Progenitor cell of endocrine pancreas (in vitro differentiated cells): Measurements from ENCODE around the gene SPPL3. TPM values are rescaled to one million over a fixed set of nuclear protein-coding genes. Genes with fewer than 3 reads are reported as not detected.

Source experiments
- DNase-seq: peaks from one replicate; pipeline ENCODE4 v3.0.0; 2021; ENCODE audit warnings: low spot score; ENCODE audit not compliant: unreplicated experiment
- H3K27ac Mint-ChIP-seq: 2 replicates; pipeline ENCODE4 v1.8.0; 2021; ENCODE audit warnings: mild to moderate bottlenecking, moderate library complexity, mixed read lengths
- H3K27me3 Mint-ChIP-seq: 2 replicates; pipeline ENCODE4 v1.8.0; 2021; ENCODE audit warnings: mixed read lengths
- H3K36me3 Mint-ChIP-seq: 2 replicates; pipeline ENCODE4 v1.8.0; 2022; ENCODE audit warnings: mixed read lengths; ENCODE audit not compliant: insufficient read depth
- H3K4me1 Mint-ChIP-seq: 2 replicates; pipeline ENCODE4 v1.8.0; 2021; ENCODE audit warnings: low read depth, mixed read lengths
- H3K4me3 Mint-ChIP-seq: 2 replicates; pipeline ENCODE4 v1.8.0; 2021; ENCODE audit warnings: low read depth, mild to moderate bottlenecking, moderate library complexity, mixed read lengths
- H3K9me3 Mint-ChIP-seq: 2 replicates; pipeline ENCODE4 v1.8.0; 2021; ENCODE audit warnings: low read depth, mixed read lengths
- total RNA-seq: library from RNA; stranded (reverse); gene quantifications from 2 replicates; pipeline ENCODE4 v1.2.1, GENCODE V29; 2021
- TF ChIP-seq, protein P1 (sequence below): fragments of 200-600 bp; sonication (generic); IDR thresholded peaks from one replicate; pipeline ENCODE4 v1.5.0; 2021; ENCODE audit warnings: antibody characterized with exemption, mild to moderate bottlenecking; ENCODE audit not compliant: unreplicated experiment

SPPL3 gene
- total RNA-seq, 1 donor from 2014 or later: 70.2 TPM

DNA sequence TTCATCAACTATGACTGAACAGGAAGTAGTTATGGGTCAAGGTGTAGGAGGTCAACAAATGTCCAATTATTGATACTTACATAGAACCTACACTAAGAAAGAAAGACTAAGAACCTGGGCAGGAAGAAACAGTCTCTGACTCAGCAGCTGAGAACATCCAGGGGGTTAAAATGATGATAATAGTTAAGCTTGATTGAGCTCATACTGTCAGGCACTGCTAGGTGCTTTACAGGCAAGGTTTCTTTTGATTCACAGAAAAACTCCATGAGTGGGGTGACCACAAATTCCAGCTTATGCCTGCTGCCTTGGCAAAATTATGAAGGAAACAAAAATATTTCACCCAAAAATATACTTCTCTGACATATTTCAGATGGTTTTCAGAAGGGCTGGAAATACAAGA lies 103.5 kb downstream of the SPPL3 start:
- no peak for DNase-seq
- Mint-ChIP-seq H3K9me3 (peaks cover 10% of the 10 kb centered on the region), H3K27me3 (no peaks in the 10 kb centered on the region), H3K27ac (no peak overlapping the region), H3K36me3 (peaks cover 24% of the 10 kb centered on the region), H3K4me1 (peaks cover 20% of the 10 kb centered on the region), H3K4me3 (no peak overlapping the region)
- TF ChIP-seq, protein P1, sequence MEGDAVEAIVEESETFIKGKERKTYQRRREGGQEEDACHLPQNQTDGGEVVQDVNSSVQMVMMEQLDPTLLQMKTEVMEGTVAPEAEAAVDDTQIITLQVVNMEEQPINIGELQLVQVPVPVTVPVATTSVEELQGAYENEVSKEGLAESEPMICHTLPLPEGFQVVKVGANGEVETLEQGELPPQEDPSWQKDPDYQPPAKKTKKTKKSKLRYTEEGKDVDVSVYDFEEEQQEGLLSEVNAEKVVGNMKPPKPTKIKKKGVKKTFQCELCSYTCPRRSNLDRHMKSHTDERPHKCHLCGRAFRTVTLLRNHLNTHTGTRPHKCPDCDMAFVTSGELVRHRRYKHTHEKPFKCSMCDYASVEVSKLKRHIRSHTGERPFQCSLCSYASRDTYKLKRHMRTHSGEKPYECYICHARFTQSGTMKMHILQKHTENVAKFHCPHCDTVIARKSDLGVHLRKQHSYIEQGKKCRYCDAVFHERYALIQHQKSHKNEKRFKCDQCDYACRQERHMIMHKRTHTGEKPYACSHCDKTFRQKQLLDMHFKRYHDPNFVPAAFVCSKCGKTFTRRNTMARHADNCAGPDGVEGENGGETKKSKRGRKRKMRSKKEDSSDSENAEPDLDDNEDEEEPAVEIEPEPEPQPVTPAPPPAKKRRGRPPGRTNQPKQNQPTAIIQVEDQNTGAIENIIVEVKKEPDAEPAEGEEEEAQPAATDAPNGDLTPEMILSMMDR: no peak

DNA sequence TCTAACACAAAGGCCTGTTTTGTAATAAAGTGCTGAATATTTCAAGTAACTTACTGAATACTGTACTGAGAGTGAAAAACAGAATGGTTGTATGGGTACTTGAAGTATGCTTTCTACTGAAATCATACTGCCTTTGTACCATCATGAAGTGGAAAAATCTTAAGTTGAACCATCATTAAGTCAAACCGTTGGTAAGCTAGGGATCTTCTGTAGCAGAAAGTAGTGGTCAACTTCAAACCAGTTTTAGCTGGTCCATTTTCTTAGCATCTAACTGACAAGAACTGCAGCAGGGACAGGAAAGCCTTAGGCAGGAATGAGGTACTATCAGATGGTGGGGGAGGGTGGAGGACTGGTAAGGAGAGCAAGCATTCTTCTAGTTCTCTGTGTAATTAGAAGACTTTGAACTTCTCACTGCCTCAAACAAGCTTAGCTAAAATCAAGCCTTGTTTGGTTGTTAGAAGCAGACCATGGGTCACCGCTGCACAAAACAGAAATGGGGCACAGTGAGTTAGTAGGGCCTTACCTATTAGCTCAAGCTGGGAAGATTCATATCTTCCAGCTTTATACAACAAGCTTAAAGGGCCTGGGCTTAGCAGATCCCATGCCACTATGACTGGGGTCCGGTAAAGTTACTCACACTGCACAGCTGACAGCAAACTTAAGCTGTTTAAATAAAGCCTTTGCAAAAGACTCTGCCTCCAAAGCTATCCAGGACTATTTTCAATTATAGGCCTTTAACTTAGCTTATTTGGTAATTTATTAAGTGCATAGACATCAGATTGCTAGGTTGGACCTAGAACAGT lies 104.7 kb downstream of the SPPL3 start:
- Mint-ChIP-seq H3K9me3 (peaks cover 21% of the 10 kb centered on the region), H3K27ac (no peak overlapping the region), H3K36me3 (peaks cover 34% of the 10 kb centered on the region), H3K4me1 (peaks cover 20% of the 10 kb centered on the region), H3K4me3 (no peak overlapping the region), H3K27me3 (no peaks in the 10 kb centered on the region)
- DNase-seq: no peak
- TF ChIP-seq, protein P1: no peak

DNA sequence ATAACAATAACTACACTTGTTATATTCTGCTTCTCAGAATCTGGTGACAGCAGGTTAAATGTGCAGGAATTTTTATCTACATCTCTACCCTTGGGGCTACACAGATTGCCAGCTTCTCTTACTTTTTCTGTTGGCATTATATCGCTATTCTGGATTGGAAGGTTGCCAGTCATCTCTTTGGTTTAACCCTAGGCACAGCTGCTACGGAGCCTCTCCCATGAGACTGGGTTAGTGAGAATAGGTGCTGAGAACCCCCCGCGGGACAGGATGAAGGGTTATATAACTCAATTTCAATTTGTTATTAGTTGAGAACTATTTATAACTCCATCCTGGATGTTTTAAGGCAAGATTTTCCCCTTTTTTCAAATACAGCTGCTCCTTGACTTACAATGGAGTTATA lies 105.5 kb downstream of the SPPL3 start:
- TF ChIP-seq, protein P1: no peak
- H3K4me1 Mint-ChIP-seq: peaks cover 20% of the 10 kb centered on the region
- H3K36me3 Mint-ChIP-seq: peaks cover 33% of the 10 kb centered on the region
- no peak overlapping the region for H3K27ac Mint-ChIP-seq
- no peak overlapping the region for H3K4me3 Mint-ChIP-seq
- H3K9me3 Mint-ChIP-seq: peaks cover 19% of the 10 kb centered on the region
- no peak for DNase-seq
- no peaks in the 10 kb centered on the region for H3K27me3 Mint-ChIP-seq

DNA sequence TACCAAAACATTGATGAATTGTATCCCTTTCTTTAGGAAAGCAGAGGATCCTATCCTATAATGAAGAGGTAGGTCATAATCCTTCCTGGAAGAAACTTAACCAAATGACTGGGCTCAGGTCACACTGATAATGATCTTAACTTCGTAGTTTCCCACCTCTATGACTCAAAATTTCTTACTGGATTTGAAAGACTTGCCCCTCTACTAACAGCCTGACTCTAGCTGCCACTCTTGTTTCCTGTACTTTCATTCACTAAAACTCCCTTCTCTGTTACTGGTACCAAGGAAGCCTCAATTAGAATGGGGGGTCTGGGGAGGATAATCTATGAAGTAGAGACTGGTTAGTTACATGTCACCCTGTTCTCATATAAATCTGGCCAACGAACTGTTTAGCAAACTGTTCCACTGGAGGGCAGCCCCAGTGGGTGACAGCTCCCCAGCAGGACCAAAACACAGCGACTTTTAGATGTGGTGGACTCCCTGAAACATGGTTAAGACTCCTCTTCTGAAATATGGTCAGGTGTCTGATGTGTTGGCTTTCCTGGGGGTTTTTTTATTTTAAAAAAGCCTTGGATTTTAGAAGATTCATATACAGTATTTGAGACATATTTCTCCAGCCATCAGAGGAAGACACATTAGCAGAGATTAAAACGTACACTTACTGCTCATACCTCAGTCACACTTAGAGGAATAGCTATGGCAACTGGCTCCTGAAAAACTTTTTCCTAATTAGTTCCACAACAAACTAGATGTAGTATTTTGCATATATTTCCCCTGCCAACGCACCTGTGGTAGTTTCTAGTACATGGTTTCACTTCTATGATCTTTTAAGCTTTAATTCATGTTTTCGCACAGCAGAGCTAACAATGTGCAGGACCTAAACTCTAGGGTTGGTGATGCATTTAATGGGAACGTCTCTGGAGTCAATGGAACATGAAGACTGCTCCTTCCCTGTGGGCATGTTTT lies 106.2 kb downstream of the SPPL3 start:
- Mint-ChIP-seq H3K27ac (peak overlapping the region; percentile 11), H3K4me1 (peaks cover 20% of the 10 kb centered on the region), H3K4me3 (no peak overlapping the region)

More for the DNA sequence above, 106.2 kb downstream of the SPPL3 start:
- H3K27me3 Mint-ChIP-seq: no peaks in the 10 kb centered on the region
- H3K36me3 Mint-ChIP-seq: peaks cover 34% of the 10 kb centered on the region
- peaks cover 21% of the 10 kb centered on the region for H3K9me3 Mint-ChIP-seq
- TF ChIP-seq, protein P1: no peak
- DNase-seq: no peak
